ENCODE data around the gene HARS1. TPM values are rescaled to one million over a fixed set of nuclear protein-coding genes. Genes with fewer than 3 reads are reported as not detected.

Gene HARS1
- polyA plus RNA-seq, 1 donor (not counting 4 experiments of a cell fraction or from before 2014, with no cell fraction given) = 87.8 TPM

DNA sequence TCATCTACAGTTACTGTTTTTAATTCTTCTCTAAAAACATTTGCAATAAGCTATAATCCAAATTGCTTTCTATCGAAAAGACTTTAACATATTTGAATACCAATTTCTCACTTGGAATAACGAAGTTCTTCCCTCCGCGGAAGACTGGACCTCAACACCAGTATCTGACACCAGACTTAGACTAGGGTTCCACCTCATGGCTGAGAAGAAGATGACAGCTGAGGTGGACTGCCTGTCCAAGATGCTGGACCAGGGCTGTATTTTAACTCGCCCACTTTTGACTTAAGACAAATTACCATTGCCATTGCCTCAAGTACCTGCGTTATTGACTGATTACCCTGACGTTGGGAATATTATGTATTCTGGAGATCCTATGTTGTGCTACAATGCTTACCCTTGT is 43.2 kb upstream of the HARS1 start:
- H3K36me3 ChIP-seq (ENCODE audit: control insufficient read depth in 2 of 2, extremely low read depth in 1 of 2, insufficient read depth in 2 of 2, low read length in 2 of 2) = no peaks in the 10 kb centered on the region
- no peak for DNase-seq (ENCODE audit: low read depth, low spot score)
- H3K9me1 ChIP-seq (ENCODE audit: control insufficient read depth, extremely low read depth, insufficient read depth, low read length) = no peaks in the 10 kb centered on the region
- no peaks in the 10 kb centered on the region for H3K4me1 ChIP-seq (ENCODE audit: control insufficient read depth, extremely low read depth, insufficient read depth, low read length)
- no peaks in the 10 kb centered on the region for H4K20me1 ChIP-seq (ENCODE audit: control insufficient read depth, extremely low read depth, insufficient read depth, low read length)
- no peaks in the 10 kb centered on the region for H3K9me3 ChIP-seq (ENCODE audit: control insufficient read depth, low read depth, low read length)
- no peak overlapping the region for H3K4me2 ChIP-seq (ENCODE audit: control insufficient read depth, extremely low read depth, insufficient read depth, low read depth, low read length)
- H2AFZ ChIP-seq (ENCODE audit: control insufficient read depth, low read length) = no peak overlapping the region
- H3K4me3 ChIP-seq (ENCODE audit: control insufficient read depth in 2 of 3, extremely low read depth in 1 of 3, insufficient read depth in 2 of 3, low read depth in 1 of 3, low read length in 3 of 3) = no peak overlapping the region
- dilution Hi-C loops (cut with MboI; ENCODE audit: extremely low pct_ligation_motif_present, low sequenced_read_pairs) = no loop called here
- H3K9ac ChIP-seq (ENCODE audit: control insufficient read depth, extremely low read depth, insufficient read depth, low read length) = no peak overlapping the region
- no peak overlapping the region for H3K27ac ChIP-seq (ENCODE audit: control insufficient read depth, insufficient read depth, low read length)
- no peaks in the 10 kb centered on the region for H3K27me3 ChIP-seq (ENCODE audit: control insufficient read depth, extremely low read depth, insufficient read depth, low read length)
- TF ChIP-seq, protein P1, sequence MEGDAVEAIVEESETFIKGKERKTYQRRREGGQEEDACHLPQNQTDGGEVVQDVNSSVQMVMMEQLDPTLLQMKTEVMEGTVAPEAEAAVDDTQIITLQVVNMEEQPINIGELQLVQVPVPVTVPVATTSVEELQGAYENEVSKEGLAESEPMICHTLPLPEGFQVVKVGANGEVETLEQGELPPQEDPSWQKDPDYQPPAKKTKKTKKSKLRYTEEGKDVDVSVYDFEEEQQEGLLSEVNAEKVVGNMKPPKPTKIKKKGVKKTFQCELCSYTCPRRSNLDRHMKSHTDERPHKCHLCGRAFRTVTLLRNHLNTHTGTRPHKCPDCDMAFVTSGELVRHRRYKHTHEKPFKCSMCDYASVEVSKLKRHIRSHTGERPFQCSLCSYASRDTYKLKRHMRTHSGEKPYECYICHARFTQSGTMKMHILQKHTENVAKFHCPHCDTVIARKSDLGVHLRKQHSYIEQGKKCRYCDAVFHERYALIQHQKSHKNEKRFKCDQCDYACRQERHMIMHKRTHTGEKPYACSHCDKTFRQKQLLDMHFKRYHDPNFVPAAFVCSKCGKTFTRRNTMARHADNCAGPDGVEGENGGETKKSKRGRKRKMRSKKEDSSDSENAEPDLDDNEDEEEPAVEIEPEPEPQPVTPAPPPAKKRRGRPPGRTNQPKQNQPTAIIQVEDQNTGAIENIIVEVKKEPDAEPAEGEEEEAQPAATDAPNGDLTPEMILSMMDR (optimal IDR thresholded peaks at IDR 0.05 in 1 of 3, IDR thresholded peaks at IDR 0.05 in 1 of 3, conservative IDR thresholded peaks at IDR 0.05 in 1 of 3; ENCODE audit: extremely low read depth in 1 of 3, insufficient read depth in 2 of 3, low read length in 3 of 3) = peak in 2 of 3 experiments; percentile 18 to 33
- no peak for TF ChIP-seq EZH2 (IDR thresholded peaks at IDR 0.05; ENCODE audit: low read length)
- H3K79me2 ChIP-seq (ENCODE audit: control insufficient read depth, insufficient read depth, low read length) = no peaks in the 10 kb centered on the region
- no peak for FAIRE-seq

DNA sequence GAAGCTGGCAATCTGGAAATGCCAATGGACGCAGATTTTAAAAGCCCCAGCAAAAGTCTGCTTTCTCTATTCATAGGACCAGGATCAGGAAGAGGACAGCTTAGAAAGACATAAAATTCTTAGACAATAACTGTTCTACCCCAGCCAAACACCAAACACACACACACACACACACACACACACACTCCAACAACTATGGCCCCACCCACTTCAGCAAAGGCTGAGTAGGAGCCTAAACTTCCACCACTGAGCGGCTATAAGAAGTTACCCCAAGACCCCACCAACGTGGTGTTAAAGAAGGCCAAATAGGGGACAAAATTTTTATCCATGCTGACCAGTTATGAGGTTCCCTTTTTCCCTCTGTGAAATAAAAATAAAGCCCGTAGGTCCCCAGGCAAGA is 41.9 kb upstream of the HARS1 start:
- Histone ChIP-seq H3K79me2 (ENCODE audit: control insufficient read depth, insufficient read depth, low read length) (no peaks in the 10 kb centered on the region), H3K27me3 (ENCODE audit: control insufficient read depth, extremely low read depth, insufficient read depth, low read length) (no peaks in the 10 kb centered on the region), H2AFZ (ENCODE audit: control insufficient read depth, low read length) (no peak overlapping the region), H3K4me3 (ENCODE audit: control insufficient read depth in 2 of 3, extremely low read depth in 1 of 3, insufficient read depth in 2 of 3, low read depth in 1 of 3, low read length in 3 of 3) (no peak overlapping the region), H4K20me1 (ENCODE audit: control insufficient read depth, extremely low read depth, insufficient read depth, low read length) (no peaks in the 10 kb centered on the region), H3K4me1 (ENCODE audit: control insufficient read depth, extremely low read depth, insufficient read depth, low read length) (no peaks in the 10 kb centered on the region), H3K9me3 (ENCODE audit: control insufficient read depth, low read depth, low read length) (no peaks in the 10 kb centered on the region), H3K4me2 (ENCODE audit: control insufficient read depth, extremely low read depth, insufficient read depth, low read depth, low read length) (no peak overlapping the region), H3K9ac (ENCODE audit: control insufficient read depth, extremely low read depth, insufficient read depth, low read length) (no peak overlapping the region), H3K36me3 (ENCODE audit: control insufficient read depth in 2 of 2, extremely low read depth in 1 of 2, insufficient read depth in 2 of 2, low read length in 2 of 2) (no peaks in the 10 kb centered on the region), H3K27ac (ENCODE audit: control insufficient read depth, insufficient read depth, low read length) (no peak overlapping the region), H3K9me1 (ENCODE audit: control insufficient read depth, extremely low read depth, insufficient read depth, low read length) (no peaks in the 10 kb centered on the region)
- dilution Hi-C loops (cut with MboI; ENCODE audit: extremely low pct_ligation_motif_present, low sequenced_read_pairs) = no loop called here
- DNase-seq (ENCODE audit: low read depth, low spot score) (no peak), FAIRE-seq (no peak)
- no peak for TF ChIP-seq EZH2 (IDR thresholded peaks at IDR 0.05; ENCODE audit: low read length)
- TF ChIP-seq, protein P1 (optimal IDR thresholded peaks at IDR 0.05 in 1 of 3, IDR thresholded peaks at IDR 0.05 in 1 of 3, conservative IDR thresholded peaks at IDR 0.05 in 1 of 3; ENCODE audit: extremely low read depth in 1 of 3, insufficient read depth in 2 of 3, low read length in 3 of 3) = no peak

Data from keratinocyte (primary cell).